GM21619 (cell line): ENCODE measurements around the gene CHRNA5.
"Not testable (repeated sequence)": the region's sequence is repeated elsewhere in the genome, so short reads cannot be mapped to it uniquely, and the experiment has no call there.

ENCODE experiments used
- ATAC-seq: cut with Tn5 transposase; IDR thresholded peaks from one replicate; pipeline ENCODE4 v1.9.1; 2021; ENCODE audit not compliant: unreplicated experiment

CHRNA5 gene

GRCh38 chr15:78564743-78565096 lies 600 bp upstream of the CHRNA5 start:
- peak; percentile 15 for ATAC-seq

DNA sequence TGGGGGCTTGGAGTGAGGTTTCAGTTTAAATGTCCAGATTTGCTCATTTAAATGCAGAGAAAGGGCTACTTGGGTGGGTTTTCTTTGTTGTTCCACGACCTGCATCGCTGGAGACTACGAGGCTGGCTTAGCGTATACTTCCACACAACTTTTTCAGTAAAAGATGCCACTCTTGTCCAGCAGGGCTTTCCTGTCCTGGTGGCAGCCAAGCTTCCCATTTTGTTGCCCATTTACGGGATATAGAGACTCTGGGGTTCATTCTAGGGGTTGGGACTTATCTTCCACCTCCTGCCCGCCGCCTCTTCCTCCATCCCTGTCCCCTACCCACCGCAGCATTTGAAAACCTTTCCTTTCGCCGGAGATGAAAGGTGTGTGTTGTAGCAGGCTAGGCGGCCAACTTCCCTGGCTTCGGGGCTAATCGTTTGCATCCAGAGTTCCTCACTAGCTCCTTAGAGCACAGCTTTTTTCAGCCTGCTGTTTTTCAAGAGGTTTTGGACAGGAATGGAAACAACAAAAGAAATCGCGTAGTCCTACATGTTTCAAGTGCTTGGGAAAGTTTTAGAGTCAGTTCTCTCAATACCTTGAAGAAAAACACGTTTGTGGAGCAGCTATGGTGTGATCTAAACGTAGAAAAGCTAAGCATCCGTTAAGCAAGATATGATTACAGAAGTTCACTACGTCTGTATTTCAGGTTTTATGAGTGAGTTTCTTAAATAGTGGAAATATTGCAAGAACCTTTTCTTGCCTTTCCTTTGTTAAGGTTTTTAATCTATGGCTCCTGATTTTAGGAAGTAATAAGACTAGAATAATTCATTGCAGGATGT lies 843 bp downstream of the CHRNA5 start:
- ATAC-seq = peak; percentile 3

GRCh38 chr15:78567531-78567930 lies 2.2 kb downstream of the CHRNA5 start:
- ATAC-seq = no peak

- no peak for ATAC-seq
Measured at GRCh38 chr15:78570710-78571109, 5.4 kb downstream of the CHRNA5 start.

GRCh38 chr15:78571382-78571781 lies 6.1 kb downstream of the CHRNA5 start:
- no peak for ATAC-seq

DNA sequence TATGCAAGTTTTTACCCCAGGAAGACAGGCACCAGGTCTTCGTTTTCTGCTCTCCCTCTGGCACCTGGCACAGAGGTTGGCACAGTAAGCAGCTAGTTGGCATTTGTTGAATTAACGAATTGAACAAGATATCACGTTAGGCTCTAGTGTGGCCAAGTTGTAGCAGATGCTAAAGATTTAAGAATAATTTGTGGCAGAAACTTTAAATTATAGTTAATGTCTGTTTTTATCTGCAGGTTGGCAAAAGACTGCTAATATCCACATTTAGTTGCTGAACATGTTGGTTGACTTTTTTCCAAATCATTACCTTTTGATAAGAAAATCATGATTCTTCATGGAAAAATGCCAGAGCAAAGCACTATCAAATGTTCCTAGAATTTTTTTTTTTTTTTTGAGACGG lies 8.1 kb downstream of the CHRNA5 start:
- ATAC-seq = no peak

DNA sequence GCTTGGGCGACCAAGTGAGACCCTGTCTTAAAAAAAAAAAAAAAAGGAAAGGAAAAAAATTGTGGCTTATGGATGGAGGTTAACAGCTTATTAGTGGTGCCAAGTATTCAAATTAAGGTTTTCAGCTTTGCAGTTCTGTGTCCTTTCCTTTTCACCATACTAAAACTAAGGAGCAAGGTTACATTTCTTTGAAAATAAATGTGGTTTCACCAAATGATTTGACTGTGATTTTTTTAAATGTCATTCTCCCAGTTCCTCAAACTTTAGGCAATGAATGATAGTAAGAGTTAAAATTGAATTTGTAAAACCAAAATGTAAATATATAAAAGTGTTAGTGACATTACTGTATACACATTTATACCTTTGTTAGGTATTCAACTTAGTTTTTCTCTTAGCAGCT lies 9.6 kb downstream of the CHRNA5 start:
- no peak for ATAC-seq

- no peak for ATAC-seq
Measured at GRCh38 chr15:78597583-78597982, 32.3 kb downstream of the CHRNA5 start.

DNA sequence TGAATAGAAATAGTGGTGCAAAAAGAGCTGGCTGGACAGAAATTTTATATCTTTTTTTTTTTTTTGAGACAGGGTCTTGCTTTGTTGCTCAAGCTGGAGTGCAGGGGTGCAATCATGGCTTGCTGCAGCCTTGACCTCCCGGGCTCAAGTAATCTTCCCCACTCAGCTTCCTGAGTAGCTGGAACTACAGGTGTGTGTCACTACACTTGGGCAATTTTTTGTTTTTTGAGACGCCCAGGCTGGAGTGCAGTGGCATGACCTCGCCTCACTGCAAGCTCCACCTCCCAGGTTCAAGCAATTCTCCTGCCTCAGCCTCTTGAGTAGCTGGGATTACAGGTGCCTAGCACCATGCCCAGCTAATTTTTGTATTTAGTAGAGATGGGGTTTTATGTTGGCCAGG lies 33.0 kb downstream of the CHRNA5 start:
- ATAC-seq = no peak

- no peak for ATAC-seq
Measured at GRCh38 chr15:78599189-78599588, 33.9 kb downstream of the CHRNA5 start.

- ATAC-seq = no peak
Measured at GRCh38 chr15:78603467-78603866, 38.1 kb downstream of the CHRNA5 start.

GRCh38 chr15:78604420-78604819 lies 39.1 kb downstream of the CHRNA5 start:
- ATAC-seq = no peak

GRCh38 chr15:78605201-78605600 lies 39.9 kb downstream of the CHRNA5 start:
- ATAC-seq = no peak

- ATAC-seq = no peak
Measured at GRCh38 chr15:78605680-78606079, 40.4 kb downstream of the CHRNA5 start.

- ATAC-seq = not testable (repeated sequence)
Measured at GRCh38 chr15:78609551-78609950, 44.2 kb downstream of the CHRNA5 start.

GRCh38 chr15:78614021-78614420 lies 48.7 kb downstream of the CHRNA5 start:
- no peak for ATAC-seq

GRCh38 chr15:78615151-78615589 lies 49.9 kb downstream of the CHRNA5 start:
- ATAC-seq = no peak

GRCh38 chr15:78616506-78616905 lies 51.2 kb downstream of the CHRNA5 start:
- no peak for ATAC-seq

DNA sequence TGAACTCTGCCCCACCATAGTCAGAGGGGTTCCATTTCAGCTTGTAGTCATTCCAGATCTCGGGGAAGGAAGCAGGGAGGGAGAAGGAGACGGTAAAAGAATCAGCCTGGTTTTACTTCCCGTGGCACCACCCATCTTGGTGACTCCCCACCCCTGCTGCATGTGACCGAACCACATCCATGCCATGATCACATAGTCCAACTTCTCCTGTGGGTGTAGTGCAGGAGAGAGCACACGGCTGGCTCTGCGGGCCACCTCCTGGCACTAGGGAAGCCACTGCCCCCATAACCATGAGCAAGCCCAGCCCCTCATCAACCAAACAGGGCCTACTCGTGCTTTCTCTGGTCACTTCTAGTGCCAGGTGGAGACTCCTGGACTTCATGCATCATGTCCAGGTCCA lies 51.8 kb downstream of the CHRNA5 start:
- no peak for ATAC-seq

- ATAC-seq = no peak
Measured at GRCh38 chr15:78617516-78617915, 52.2 kb downstream of the CHRNA5 start.

- no peak for ATAC-seq
Measured at GRCh38 chr15:78618064-78618463, 52.7 kb downstream of the CHRNA5 start.

- ATAC-seq = no peak
Measured at GRCh38 chr15:78618490-78618934, 53.2 kb downstream of the CHRNA5 start.
